Common myeloid progenitor, CD34-positive (primary cell): Measurements from ENCODE around the gene OR56A1.

ENCODE experiments used
- CTCF ChIA-PET: fragments of 350-600 bp; sonication (Branson Sonifier 250); formaldehyde crosslinking; loops from one replicate; lab custom pipeline; 2021; ENCODE audit warnings: antibody characterized with exemption; lab: Charles Lee
- POLR2A ChIA-PET: fragments of 350-600 bp; sonication (Branson Sonifier 250); formaldehyde crosslinking; loops from one replicate; lab custom pipeline; 2021; ENCODE audit warnings: antibody characterized with exemption; lab: Charles Lee
- DNase-seq, 3 donors: peaks; one replicate each; pipeline versions ENCODE4 v3.0.0 to v3.0.0-alpha.2; 2013
- H3K27ac ChIP-seq, 2 experiments: 1 replicate in 1 of 2; 2 replicates in 1 of 2; pipeline ENCODE4 v1.7.0; 2013; ENCODE audit warnings: inconsistent platforms in 2 of 2, low read length in 2 of 2, mild to moderate bottlenecking in 2 of 2, low read depth in 1 of 2, moderate library complexity in 1 of 2; ENCODE audit not compliant: severe bottlenecking in 2 of 2, insufficient read depth in 1 of 2, poor library complexity in 1 of 2
- H3K27me3 ChIP-seq, 5 experiments: replicated peaks in 2 of 5; 1 replicate in 3 of 5; 2 replicates in 2 of 5; pipeline versions ENCODE4 v1.6.1 to v1.7.0; 2013; ENCODE audit warnings: low read length in 4 of 5, mild to moderate bottlenecking in 2 of 5, moderate library complexity in 2 of 5, inconsistent platforms in 1 of 5; ENCODE audit not compliant: insufficient read depth in 5 of 5, control insufficient read depth in 4 of 5
- H3K36me3 ChIP-seq, 4 experiments: 1 replicate in 2 of 4; 2 replicates in 2 of 4; pipeline versions ENCODE4 v1.6.1 to v1.7.0; 2013; ENCODE audit warnings: low read length in 3 of 4, control low read depth in 1 of 4, mild to moderate bottlenecking in 1 of 4; ENCODE audit not compliant: control insufficient read depth in 4 of 4, insufficient read depth in 4 of 4
- H3K4me1 ChIP-seq, 4 experiments: 1 replicate in 3 of 4; 2 replicates in 1 of 4; pipeline versions ENCODE4 v1.6.1 to v1.7.1; 2013; ENCODE audit warnings: low read length in 3 of 4, mild to moderate bottlenecking in 3 of 4, control low read depth in 1 of 4, inconsistent platforms in 1 of 4, moderate library complexity in 1 of 4; ENCODE audit not compliant: control insufficient read depth in 4 of 4, insufficient read depth in 4 of 4; ENCODE audit errors: control extremely low read depth in 1 of 4
- H3K4me3 ChIP-seq, 7 experiments: 1 replicate in 4 of 7; 2 replicates in 3 of 7; pipeline versions ENCODE4 v1.5.1 to v1.7.0; 2013; ENCODE audit warnings: mild to moderate bottlenecking in 7 of 7, low read length in 6 of 7, moderate library complexity in 6 of 7, inconsistent platforms in 2 of 7, low read depth in 2 of 7, control low read depth in 1 of 7; ENCODE audit not compliant: insufficient read depth in 4 of 7, control insufficient read depth in 1 of 7; ENCODE audit errors: extremely low read depth in 1 of 7
- H3K9me3 ChIP-seq, 5 experiments: 1 replicate in 4 of 5; 2 replicates in 1 of 5; pipeline versions ENCODE4 v1.6.1 to v1.7.1; 2013; ENCODE audit warnings: low read length in 4 of 5, mild to moderate bottlenecking in 2 of 5, inconsistent platforms in 1 of 5, low read depth in 1 of 5, moderate library complexity in 1 of 5; ENCODE audit not compliant: control insufficient read depth in 4 of 5, insufficient read depth in 2 of 5; ENCODE audit errors: control extremely low read depth in 1 of 5
- WGBS: methylation state at CpG from one replicate; pipeline ENCODE4 v1.1.5; 2013; ENCODE audit not compliant: insufficient coverage; 5-methylcytosine and 5-hydroxymethylcytosine counted together

Gene OR56A1

DNA sequence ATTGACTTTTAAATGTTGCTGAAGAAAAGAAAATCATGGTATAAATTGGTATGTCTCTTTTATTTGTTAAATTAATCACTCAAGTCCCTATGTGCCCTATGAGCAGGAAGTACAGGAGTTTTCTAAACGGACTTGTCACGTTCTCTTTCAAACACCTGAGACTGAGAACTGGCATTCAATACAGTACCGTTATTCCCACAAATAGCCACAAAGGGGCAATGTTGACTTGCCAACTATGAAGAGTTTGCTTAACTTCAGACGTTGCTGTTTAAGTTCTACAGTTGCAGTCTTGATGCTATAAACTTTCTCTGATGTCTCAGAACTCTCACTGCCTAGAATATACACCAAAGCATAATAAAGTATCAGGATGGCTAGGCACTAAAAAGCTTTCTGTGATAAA, 7.6 kb downstream of the OR56A1 start:
- CTCF ChIA-PET = interaction anchor here (0.5 to 5.1 kb wide), 18 partner anchors 8 to 623 kb away, joined by 3 to 35 read pairs (median 4); partner anchors contain the start of genes CAVIN3 and FHIP1B
- WGBS = 0% methylated on average over 4 of the region's 4 CpGs
- Histone ChIP-seq H3K36me3 (no peaks in the 10 kb centered on the region), H3K4me1 (no peaks in the 10 kb centered on the region), H3K4me3 (no peak overlapping the region), H3K9me3 (no peaks in the 10 kb centered on the region), H3K27me3 (peaks cover 4 to 23% (median 9%) of the 10 kb centered on the region in 5 experiments), H3K27ac (no peak overlapping the region)
- DNase-seq = peak; percentile 52 to 76 (median 75)
- POLR2A ChIA-PET = no interaction called here

DNA sequence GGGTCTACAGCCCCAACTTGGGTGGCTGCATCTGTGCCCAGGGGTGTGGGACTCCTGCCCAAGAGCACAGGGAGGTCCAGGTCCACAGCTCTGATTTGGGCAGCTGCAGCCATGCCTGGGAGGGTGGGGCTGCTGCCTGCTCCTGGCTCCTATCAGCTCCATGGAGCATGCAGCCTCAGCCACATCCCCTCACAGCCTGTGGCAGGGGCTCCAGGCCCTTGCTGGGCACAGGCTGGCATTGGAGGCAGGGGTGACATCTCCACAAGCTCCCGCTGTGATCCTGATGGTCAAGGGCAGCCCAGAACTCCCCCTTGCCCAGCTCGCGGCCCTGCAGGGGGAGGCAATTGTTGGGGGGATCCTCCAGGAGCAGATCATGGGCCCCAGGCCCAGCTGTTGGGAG, 17.5 kb downstream of the OR56A1 start:
- Histone ChIP-seq H3K36me3 (no peaks in the 10 kb centered on the region), H3K27ac (no peak overlapping the region), H3K9me3 (peaks cover 0 to 12% (median 4%) of the 10 kb centered on the region in 5 experiments), H3K27me3 (peaks cover 0 to 6% (median 2%) of the 10 kb centered on the region in 5 experiments), H3K4me3 (no peak overlapping the region), H3K4me1 (no peaks in the 10 kb centered on the region)
- no peak for DNase-seq
- ChIA-PET CTCF (interaction anchor here (1.1 to 1.3 kb wide), 3 partner anchors 9 to 20 kb away, joined by 3 to 4 read pairs (median 3); no protein-coding TSS in a partner anchor), POLR2A (no interaction called here)
- WGBS = 100% methylated on average over 2 of the region's 3 CpGs

DNA sequence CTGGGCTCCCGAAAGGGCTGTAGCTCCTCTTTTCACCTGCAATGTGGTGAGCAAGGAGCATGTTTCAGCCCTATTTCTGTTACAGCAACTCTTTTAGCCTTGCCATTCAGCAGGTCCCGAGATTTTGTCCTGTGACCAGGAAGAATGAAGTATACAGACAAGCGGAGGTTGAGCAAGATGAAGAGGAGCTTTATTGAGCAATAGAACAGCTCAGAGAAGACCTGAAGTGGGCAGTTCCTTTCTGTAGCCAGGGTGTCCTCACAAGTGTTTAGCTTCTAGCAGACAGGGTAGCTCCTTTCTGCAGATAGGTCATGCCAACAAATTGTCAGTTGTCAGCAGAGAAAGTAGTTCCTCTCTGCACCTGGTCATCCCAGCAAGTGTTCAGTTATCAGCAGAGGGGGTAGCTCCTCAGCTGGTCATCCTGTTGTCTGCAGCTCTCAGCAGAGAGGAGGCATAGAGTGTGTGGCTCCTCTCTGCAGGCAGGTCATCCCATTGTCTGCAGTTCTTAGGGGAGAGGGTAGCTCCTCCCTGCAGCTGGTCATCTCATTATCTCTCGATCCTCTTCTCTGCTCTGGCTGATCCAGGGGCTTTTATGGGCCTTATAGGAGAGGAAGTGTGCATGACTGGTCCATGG, 18.4 kb downstream of the OR56A1 start:
- Histone ChIP-seq H3K27ac (no peak overlapping the region), H3K4me1 (no peaks in the 10 kb centered on the region), H3K9me3 (peaks cover 0 to 10% (median 2%) of the 10 kb centered on the region in 5 experiments), H3K27me3 (peaks cover 0 to 4% (median 2%) of the 10 kb centered on the region in 5 experiments), H3K36me3 (no peaks in the 10 kb centered on the region), H3K4me3 (no peak overlapping the region)
- no peak for DNase-seq
- CTCF ChIA-PET = interaction anchor here (1.0 to 1.4 kb wide), 5 partner anchors 8 to 20 kb away, joined by 3 to 4 read pairs (median 3); no protein-coding TSS in a partner anchor
- POLR2A ChIA-PET = no interaction called here
- 81% methylated on average over 4 of the region's 4 CpGs for WGBS

DNA sequence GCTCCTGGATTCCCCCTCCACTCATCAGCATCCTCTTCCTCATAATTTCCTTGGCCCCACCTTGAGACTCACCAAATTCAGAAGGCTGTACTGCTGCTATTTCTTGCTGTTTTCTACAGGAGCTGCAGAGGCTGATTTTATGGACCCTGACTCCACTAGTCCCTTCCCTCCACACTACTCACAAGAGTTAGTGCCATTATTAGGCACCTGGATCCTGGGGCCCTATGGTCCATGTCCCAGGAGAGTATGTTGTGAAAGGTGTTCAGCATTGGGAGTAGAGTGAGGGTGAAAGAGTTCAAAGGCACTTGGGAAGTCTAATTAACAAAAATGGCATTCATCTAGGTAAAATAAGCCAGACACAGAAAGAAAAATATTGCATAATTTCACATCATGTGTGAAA, 23.7 kb downstream of the OR56A1 start, which contains the start of gene OR56A4:
TSS of gene OR56A4 (minus strand) at position 101 of the 400 bp plus-strand sequence. CDS start 3,954 bp downstream, outside the sequence.
- Histone ChIP-seq H3K27ac (no peak within 1 kb of the TSS), H3K27me3 (peaks cover 0 to 5% (median 2%) of the 10 kb centered on the region in 5 experiments), H3K4me3 (no peak within 1 kb of the TSS), H3K4me1 (no peaks in the 10 kb centered on the region), H3K9me3 (no peaks in the 10 kb centered on the region), H3K36me3 (no peaks in the 10 kb centered on the region)
- no peak for DNase-seq
- POLR2A ChIA-PET = no interaction called here
- CTCF ChIA-PET = interaction anchor here (1.0 kb wide), 1 partner anchor 234 kb away, joined by 3 read pairs; no protein-coding TSS in a partner anchor

DNA sequence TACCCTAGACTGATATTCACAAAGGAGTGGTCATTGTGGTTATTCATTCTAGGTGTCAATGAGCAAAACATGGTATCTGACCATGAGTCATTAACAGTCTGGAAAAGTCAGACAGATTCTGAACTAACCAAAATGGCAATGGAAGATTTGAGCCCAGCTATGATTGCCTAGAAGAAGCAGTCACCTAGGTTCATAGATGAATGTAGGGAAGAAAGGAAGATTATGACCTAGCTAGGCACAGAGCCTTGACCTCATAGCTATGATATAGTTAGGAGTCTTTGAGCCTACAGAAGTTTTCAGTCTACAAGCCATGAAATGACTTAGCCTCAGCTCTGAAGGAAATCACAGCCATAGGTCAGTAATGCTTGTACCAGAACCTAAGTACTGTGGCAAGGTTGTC, 24.2 kb downstream of the OR56A1 start:
- Histone ChIP-seq H3K9me3 (no peaks in the 10 kb centered on the region), H3K4me1 (no peaks in the 10 kb centered on the region), H3K27me3 (peaks cover 0 to 5% (median 2%) of the 10 kb centered on the region in 5 experiments), H3K27ac (no peak overlapping the region), H3K36me3 (no peaks in the 10 kb centered on the region), H3K4me3 (no peak overlapping the region)
- DNase-seq = no peak
- ChIA-PET CTCF (interaction anchor here (1.0 kb wide), 1 partner anchor 234 kb away, joined by 3 read pairs; no protein-coding TSS in a partner anchor), POLR2A (no interaction called here)

DNA sequence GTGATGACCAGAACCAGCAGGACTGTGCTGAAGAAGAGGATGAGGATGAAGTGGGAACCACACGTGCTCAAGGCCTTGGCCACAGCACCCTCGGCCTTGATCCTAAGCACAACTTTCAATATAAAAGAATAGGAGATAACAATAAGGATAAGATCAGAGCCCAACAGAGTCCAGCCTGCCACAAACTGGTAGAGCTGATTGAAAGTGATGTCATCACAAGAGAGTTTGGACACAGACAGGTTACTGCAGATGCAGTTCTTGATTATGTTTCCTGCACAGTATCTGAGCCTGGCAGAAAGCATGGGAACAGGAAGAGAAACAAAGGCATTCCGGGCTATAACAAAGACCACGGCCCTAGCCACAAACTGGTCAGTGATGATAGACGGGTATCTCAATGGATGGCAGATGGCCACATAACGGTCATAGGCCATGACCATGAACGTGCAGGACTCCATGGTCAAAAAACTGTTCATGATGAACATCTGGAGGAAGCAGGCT, 28.3 kb downstream of the OR56A1 start:
- 52% methylated on average over 6 of the region's 7 CpGs for WGBS

DNA sequence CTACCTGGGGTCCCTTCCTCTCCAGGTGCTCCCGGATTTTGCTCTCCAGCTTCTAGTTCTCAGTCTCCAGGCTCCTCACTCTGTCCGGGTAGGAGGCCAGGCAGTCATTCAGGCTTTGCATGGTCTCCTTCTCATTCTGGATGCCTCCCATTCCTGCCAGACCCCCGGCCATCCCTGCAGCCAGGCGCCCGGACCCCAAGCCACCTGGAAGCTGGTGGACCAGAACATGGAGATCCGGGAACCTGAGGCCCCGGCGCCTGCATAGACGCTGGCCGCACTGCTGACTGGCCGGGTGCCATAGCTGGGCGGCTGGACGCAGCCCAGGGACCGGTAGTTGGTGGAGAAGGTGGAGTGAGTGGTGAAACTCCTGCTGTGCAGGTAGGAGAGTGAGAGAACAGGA, 35.8 kb downstream of the OR56A1 start:
- no peaks in the 10 kb centered on the region for H3K4me1 ChIP-seq
- no peaks in the 10 kb centered on the region for H3K36me3 ChIP-seq
- ChIA-PET POLR2A (no interaction called here), CTCF (interaction anchor here (1.1 to 1.3 kb wide), 2 partner anchors 10 to 32 kb away, joined by 3 read pairs; no protein-coding TSS in a partner anchor)
- no peak for DNase-seq
- 95% methylated on average over 13 of the region's 14 CpGs for WGBS
- H3K27ac ChIP-seq = no peak overlapping the region
- peaks cover 0 to 8% (median 2%) of the 10 kb centered on the region in 5 experiments for H3K27me3 ChIP-seq
- no peak overlapping the region for H3K4me3 ChIP-seq
- no peaks in the 10 kb centered on the region for H3K9me3 ChIP-seq

More for the DNA sequence above, 28.3 kb downstream of the OR56A1 start:
- Histone ChIP-seq H3K27me3 (peaks cover 0 to 2% (median 0%) of the 10 kb centered on the region in 5 experiments), H3K4me3 (no peak overlapping the region), H3K27ac (no peak overlapping the region), H3K4me1 (no peaks in the 10 kb centered on the region), H3K9me3 (no peaks in the 10 kb centered on the region), H3K36me3 (no peaks in the 10 kb centered on the region)
- ChIA-PET POLR2A (no interaction called here), CTCF (no interaction called here)
- DNase-seq = no peak
